Naive B cell (primary cell): ENCODE results near the gene FAAH. TPM values are rescaled to one million over a fixed set of nuclear protein-coding genes. Genes with fewer than 3 reads are reported as not detected.
A peak's percentile ranks its signal among the peaks of the same experiment; 100 is the strongest.

Experiments used
- ATAC-seq, 2 donors: fragments of 150-1000 bp; cut with Tn5 transposase; 2 replicates each; pipeline ENCODE4 v1.10.0; 2021; ENCODE audit warnings: low read depth in 2 of 2, mild to moderate bottlenecking in 2 of 2, moderate library complexity in 2 of 2
- DNase-seq: peaks from one replicate; pipeline ENCODE4 v3.0.0; 2022
- H3K27ac Mint-ChIP-seq, 6 donors: one replicate each; pipeline ENCODE4 v1.8.0; 2020 to 2022; ENCODE audit warnings: mild to moderate bottlenecking in 6 of 6, mixed read lengths in 6 of 6, moderate library complexity in 5 of 6, inconsistent platforms in 2 of 6
- H3K27me3 Mint-ChIP-seq, 3 donors: one replicate each; pipeline ENCODE4 v1.8.0; 2021 to 2022; ENCODE audit warnings: mixed read lengths in 3 of 3, mild to moderate bottlenecking in 1 of 3
- H3K36me3 Mint-ChIP-seq, 2 donors: one replicate each; pipeline ENCODE4 v1.8.0; 2020 to 2022; ENCODE audit warnings: mixed read lengths in 2 of 2, inconsistent platforms in 1 of 2, mild to moderate bottlenecking in 1 of 2
- H3K4me1 Mint-ChIP-seq, 3 donors: one replicate each; pipeline ENCODE4 v1.8.0; 2020 to 2022; ENCODE audit warnings: mixed read lengths in 3 of 3, inconsistent platforms in 1 of 3, mild to moderate bottlenecking in 1 of 3, moderate library complexity in 1 of 3
- H3K4me3 Mint-ChIP-seq, 8 donors: one replicate each; pipeline ENCODE4 v1.8.0; 2020 to 2022; ENCODE audit warnings: mild to moderate bottlenecking in 8 of 8, mixed read lengths in 8 of 8, moderate library complexity in 8 of 8, inconsistent platforms in 2 of 8
- H3K9me3 Mint-ChIP-seq, 7 donors: one replicate each; pipeline ENCODE4 v1.8.0; 2020 to 2022; ENCODE audit warnings: mixed read lengths in 7 of 7, mild to moderate bottlenecking in 5 of 7, inconsistent platforms in 2 of 7, moderate library complexity in 1 of 7
- polyA plus RNA-seq, 6 donors: library from polyadenylated mRNA; unstranded; fragments of 300-500 nt; fragmentation: Illumina TruSeq; gene quantifications; one replicate each; pipeline ENCODE4 v1.2.3, GENCODE V29; 2021; ENCODE audit warnings: low read depth in 6 of 6

Gene FAAH
- polyA plus RNA-seq, 6 donors from 2014 or later: 0.34 to 1.4 (median 0.61) TPM; not detected in 3

DNA sequence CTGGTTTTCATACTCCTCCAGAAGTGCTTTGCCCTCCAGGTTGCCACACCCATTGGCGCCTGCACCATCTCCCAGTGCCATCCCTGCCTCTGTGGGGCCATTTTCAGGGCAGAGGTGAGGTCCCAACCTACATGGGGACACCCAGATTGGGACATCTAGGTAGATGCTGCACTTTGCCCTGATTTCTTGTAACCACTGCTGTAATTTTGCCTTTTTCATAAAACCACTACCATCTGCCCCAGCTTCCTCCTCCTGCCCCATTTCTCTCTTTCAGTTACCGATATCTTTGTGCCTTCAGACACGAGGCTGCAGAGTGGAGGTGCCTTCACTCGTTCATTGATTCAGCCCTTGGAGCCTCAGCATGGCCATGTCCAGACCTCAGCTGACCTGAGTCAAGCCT lies 21.4 kb downstream of the FAAH start:
- peak overlapping the region in 1 of 6 donors; percentile 44 for H3K27ac Mint-ChIP-seq
- H3K4me1 Mint-ChIP-seq: no peaks in the 10 kb centered on the region
- H3K36me3 Mint-ChIP-seq: no peaks in the 10 kb centered on the region
- ATAC-seq: no peak
- H3K4me3 Mint-ChIP-seq: no peak overlapping the region
- no peak for DNase-seq
- H3K9me3 Mint-ChIP-seq: no peaks in the 10 kb centered on the region
- H3K27me3 Mint-ChIP-seq: no peaks in the 10 kb centered on the region

DNA sequence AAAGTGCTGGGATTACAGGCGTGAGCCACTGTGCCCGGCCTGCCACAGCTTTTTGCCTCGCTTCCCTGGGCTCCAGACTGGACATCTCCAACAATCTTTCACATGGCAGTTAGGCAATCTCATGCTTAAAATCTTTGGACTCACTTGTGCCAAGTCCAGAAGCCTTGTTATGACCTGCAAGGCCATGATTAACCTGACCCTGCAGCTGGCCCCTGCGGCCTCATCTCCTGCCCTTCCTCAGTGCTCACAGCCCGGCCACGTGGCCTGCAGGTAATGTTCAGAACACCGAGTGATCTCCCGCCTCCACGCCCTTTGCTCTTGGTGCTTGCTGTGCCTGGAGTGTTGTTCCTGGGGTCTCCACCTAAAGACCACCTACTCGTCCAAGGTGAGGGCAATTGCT lies 24.9 kb downstream of the FAAH start:
- Mint-ChIP-seq H3K4me3 (no peak overlapping the region), H3K9me3 (no peaks in the 10 kb centered on the region), H3K27ac (no peak overlapping the region), H3K27me3 (peaks cover 5 to 22% (median 15%) of the 10 kb centered on the region in 3 donors), H3K36me3 (peaks cover 0 to 4% of the 10 kb centered on the region in 2 donors), H3K4me1 (no peaks in the 10 kb centered on the region)
- ATAC-seq: no peak
- no peak for DNase-seq

DNA sequence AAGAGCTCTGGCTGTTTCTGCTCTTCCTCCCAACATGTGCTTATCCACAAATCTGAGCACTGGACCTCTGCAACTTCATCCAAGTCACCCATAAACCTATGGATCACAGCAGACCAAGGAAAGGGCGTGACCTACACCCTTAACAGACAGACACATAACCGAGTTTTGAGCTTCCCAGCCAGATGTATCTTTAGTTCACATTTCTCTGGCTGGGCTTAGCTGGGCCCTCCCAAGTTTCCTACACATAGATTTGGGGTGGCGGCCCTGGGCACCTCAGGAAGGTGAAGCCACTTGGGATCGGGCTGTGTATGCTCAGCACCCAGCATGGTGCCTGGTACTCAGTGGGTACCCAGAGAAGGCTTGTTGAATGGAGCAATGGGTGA lies 26.4 kb downstream of the FAAH start:
- Mint-ChIP-seq H3K9me3 (no peaks in the 10 kb centered on the region), H3K27ac (no peak overlapping the region), H3K4me1 (no peaks in the 10 kb centered on the region), H3K27me3 (peaks cover 5 to 31% (median 29%) of the 10 kb centered on the region in 3 donors), H3K36me3 (peaks cover 0 to 4% of the 10 kb centered on the region in 2 donors), H3K4me3 (no peak overlapping the region)
- ATAC-seq: no peak
- DNase-seq: no peak

DNA sequence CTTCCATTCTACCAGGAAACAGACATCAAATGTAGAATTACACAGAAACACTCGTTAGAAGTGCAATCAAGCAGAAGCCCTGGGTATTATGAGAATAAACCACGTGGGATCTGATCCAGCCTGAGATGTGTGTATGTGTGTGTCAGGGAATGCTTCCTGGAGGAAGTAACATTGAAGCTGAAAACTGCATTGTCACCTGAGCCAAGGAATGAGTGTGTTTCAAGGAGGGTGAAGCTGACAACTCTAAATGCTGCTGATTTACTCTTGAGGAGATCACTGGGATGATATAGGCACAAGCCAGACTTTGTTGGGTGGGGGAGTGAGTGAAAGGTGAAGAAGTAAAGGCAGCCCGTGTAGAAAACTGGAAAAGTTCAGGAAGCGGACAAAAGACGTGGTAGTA lies 27.6 kb downstream of the FAAH start:
- Mint-ChIP-seq H3K27me3 (peaks cover 5 to 34% (median 31%) of the 10 kb centered on the region in 3 donors), H3K36me3 (peaks cover 0 to 4% of the 10 kb centered on the region in 2 donors), H3K4me3 (peak overlapping the region in 1 of 8 donors; percentile 5), H3K9me3 (no peaks in the 10 kb centered on the region), H3K27ac (peak overlapping the region in 1 of 6 donors; percentile 7), H3K4me1 (no peaks in the 10 kb centered on the region)
- ATAC-seq (no peak), DNase-seq (no peak)

DNA sequence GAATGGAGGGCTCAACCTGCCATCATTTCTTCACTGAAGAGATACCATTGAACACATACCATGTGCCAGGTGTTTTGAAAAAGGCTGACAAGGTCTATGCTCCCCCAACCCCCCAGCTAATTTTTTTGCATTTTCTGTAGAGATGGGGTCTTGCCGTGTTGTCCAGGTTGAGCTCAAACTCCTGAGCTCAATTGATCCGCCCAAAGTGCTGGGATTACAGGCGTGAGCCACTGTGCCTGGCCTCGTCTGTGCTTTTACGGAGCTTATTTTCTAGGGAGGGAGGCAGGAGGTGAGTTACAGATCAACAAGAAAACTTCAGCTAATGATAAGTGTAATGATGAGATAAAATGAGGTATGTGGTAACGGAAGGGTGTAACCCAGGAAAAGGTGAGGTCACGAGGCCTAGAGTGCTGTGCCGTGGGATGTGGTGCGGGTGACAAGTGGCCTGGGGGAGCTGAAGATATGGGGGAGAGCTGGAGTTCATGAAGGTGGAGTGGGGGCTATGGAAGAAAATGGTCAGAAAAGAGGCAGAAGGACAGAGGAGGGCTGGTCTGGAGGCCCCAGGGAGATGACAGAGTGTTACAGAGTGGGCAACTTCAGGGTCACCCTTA lies 28.2 kb downstream of the FAAH start:
- H3K4me3 Mint-ChIP-seq: no peak overlapping the region
- peak overlapping the region in 1 of 6 donors; percentile 31 for H3K27ac Mint-ChIP-seq
- peaks cover 5 to 34% (median 31%) of the 10 kb centered on the region in 3 donors for H3K27me3 Mint-ChIP-seq
- no peaks in the 10 kb centered on the region for H3K9me3 Mint-ChIP-seq
- ATAC-seq (no peak), DNase-seq (no peak)
- H3K4me1 Mint-ChIP-seq: no peaks in the 10 kb centered on the region
- peaks cover 0 to 4% of the 10 kb centered on the region in 2 donors for H3K36me3 Mint-ChIP-seq

DNA sequence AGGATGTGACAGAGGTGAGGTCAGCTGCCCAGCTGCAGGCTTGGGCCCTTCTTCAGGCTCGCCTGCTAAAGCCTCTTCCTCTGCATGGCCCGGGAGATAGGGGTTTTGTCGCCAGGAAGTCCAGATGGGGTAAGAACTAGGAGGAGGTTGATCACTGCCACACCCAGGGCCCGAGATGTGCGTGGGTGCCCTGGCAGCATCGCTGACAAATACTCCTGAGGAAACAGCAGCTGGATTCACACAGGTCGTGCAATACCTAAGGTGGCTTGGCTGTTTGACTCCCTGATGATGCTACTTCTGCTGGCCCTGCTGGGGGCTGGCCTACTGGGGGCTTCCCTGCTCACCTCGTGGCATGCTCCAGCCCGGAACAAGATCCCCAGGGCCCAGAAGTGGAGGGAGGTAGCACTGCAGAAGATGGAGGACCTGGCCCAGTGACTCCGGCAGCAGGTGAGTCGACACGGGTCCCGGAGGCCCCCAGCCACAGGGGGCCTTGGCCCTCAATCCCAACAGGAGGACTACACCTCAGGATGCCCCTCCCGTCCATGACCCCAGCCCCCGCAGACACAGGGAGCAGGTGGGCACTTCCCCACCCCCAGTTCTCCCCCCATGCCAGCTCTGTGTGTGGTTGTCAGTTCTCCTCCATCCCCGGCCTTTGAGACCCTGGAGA lies 29.6 kb downstream of the FAAH start:
- DNase-seq (no peak), ATAC-seq (no peak)
- H3K9me3 Mint-ChIP-seq: no peaks in the 10 kb centered on the region
- no peak overlapping the region for H3K4me3 Mint-ChIP-seq
- no peaks in the 10 kb centered on the region for H3K4me1 Mint-ChIP-seq
- peaks cover 0 to 4% of the 10 kb centered on the region in 2 donors for H3K36me3 Mint-ChIP-seq
- peaks cover 10 to 39% (median 31%) of the 10 kb centered on the region in 3 donors for H3K27me3 Mint-ChIP-seq
- H3K27ac Mint-ChIP-seq: no peak overlapping the region

DNA sequence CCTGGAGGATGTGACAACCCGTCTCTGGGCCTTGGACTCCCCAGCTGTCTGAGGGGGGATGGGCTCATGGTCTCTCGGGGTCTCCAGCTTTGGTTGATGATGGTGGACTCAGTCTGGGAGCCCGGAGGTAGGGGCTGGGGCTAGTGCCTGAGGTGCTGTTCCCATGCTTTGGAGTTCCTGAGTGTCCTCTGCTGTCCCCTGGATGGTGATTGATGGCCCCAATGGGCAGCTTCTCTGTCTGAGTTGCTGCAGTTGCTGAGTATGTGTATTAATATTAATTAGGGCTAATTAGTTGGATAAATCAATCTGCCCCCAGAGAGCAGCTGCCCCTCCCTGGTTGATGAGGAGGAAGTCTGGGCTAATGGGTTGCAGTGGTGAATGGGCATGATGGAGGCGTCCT lies 30.6 kb downstream of the FAAH start:
- peak overlapping the region in 1 of 6 donors; percentile 14 for H3K27ac Mint-ChIP-seq
- ATAC-seq: no peak
- H3K27me3 Mint-ChIP-seq: peaks cover 10 to 39% (median 31%) of the 10 kb centered on the region in 3 donors
- H3K36me3 Mint-ChIP-seq: peaks cover 0 to 4% of the 10 kb centered on the region in 2 donors
- no peak for DNase-seq
- H3K4me3 Mint-ChIP-seq: no peak overlapping the region
- no peaks in the 10 kb centered on the region for H3K9me3 Mint-ChIP-seq
- no peaks in the 10 kb centered on the region for H3K4me1 Mint-ChIP-seq

DNA sequence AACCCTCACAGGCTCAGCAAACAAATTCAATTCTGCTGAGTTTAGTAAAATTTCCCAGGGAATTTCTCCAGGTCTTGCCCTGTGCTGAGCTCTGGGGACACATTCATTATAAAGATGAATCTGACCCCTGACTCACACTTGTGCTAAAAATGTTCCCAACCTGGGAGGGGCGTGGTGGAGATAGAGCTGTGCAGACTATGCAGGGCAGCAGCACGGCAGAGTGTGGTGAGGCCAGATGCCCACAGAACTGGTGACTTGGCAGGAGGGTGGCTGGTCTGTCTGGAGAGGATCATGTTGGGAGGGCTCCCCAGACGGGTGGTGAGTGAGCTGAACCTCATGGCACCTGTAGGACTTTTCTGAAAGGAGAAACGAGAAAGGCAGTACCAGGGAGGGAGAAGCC lies 31.6 kb downstream of the FAAH start:
- Mint-ChIP-seq H3K36me3 (peaks cover 0 to 4% of the 10 kb centered on the region in 2 donors), H3K27ac (no peak overlapping the region), H3K4me1 (no peaks in the 10 kb centered on the region), H3K9me3 (no peaks in the 10 kb centered on the region), H3K4me3 (no peak overlapping the region), H3K27me3 (peaks cover 13 to 39% (median 36%) of the 10 kb centered on the region in 3 donors)
- ATAC-seq: no peak
- no peak for DNase-seq

DNA sequence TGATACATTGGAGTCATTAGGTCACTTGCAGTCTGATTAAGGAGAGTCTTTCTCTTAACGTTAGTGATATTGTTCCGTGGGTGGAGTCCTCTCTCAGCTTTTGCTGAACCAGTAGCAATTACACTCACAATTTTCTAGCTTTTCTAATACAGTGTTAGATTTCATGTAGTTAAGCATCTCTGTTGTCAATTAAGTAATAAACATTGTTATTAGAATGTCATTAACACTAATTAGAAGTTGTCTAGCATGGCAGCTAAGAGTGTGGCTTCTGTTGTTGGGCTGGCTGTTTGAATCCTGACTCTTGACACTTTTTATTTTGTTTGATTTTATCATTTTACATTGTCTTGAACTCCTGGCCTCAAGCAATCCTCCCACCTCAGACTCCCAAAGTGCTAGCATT lies 33.4 kb downstream of the FAAH start:
- Mint-ChIP-seq H3K4me1 (no peaks in the 10 kb centered on the region), H3K9me3 (no peaks in the 10 kb centered on the region), H3K27ac (no peak overlapping the region), H3K4me3 (no peak overlapping the region), H3K36me3 (no peaks in the 10 kb centered on the region), H3K27me3 (peaks cover 10 to 31% (median 28%) of the 10 kb centered on the region in 3 donors)
- DNase-seq (no peak), ATAC-seq (no peak)

DNA sequence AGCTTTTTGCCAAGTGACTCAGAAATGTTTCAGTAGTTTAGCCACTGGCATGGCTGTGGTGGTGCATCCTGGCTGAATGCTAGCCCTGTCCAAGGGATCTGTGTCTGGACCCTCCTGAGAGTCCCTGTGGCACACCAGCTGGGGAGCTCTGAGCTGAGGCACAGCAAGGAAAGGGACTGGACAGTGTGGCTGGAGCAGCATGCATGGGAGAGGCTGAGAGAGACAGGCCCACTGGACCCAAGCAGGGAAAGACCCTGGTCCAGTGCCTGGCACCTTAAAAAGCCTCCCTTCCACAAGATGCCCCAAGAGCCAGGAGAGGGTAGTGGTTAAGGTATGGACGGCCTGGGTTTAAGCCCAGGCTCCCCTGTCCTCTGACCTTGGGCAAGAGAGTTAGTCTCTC lies 35.3 kb downstream of the FAAH start:
- peak overlapping the region in 1 of 8 donors; percentile 18 for H3K4me3 Mint-ChIP-seq
- DNase-seq (no peak), ATAC-seq (no peak)
- H3K27me3 Mint-ChIP-seq: peaks cover 10 to 23% (median 17%) of the 10 kb centered on the region in 3 donors
- H3K4me1 Mint-ChIP-seq: no peaks in the 10 kb centered on the region
- no peaks in the 10 kb centered on the region for H3K9me3 Mint-ChIP-seq
- no peak overlapping the region for H3K27ac Mint-ChIP-seq
- no peaks in the 10 kb centered on the region for H3K36me3 Mint-ChIP-seq

DNA sequence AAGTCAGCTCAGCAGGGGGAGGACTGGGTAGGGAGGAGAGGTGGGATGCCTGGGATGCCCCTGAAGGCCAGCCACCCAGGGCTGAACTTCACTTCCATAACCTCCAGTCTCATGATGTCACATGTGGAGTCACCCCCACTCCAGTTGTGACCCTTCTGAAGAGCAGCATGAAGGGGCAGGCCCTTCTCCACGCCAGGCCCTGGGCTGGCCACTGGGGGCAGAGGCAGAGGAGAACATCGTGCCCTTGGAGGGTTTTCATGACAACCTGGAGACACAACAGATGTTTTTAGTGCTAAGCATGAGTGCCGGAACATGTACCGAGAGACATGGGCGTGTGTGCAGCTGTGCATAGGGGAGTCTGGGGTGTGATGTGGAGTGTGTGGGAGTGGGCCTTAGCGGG lies 37.6 kb downstream of the FAAH start:
- no peak overlapping the region for H3K27ac Mint-ChIP-seq
- DNase-seq (no peak), ATAC-seq (no peak)
- H3K4me3 Mint-ChIP-seq: no peak overlapping the region
- no peaks in the 10 kb centered on the region for H3K4me1 Mint-ChIP-seq
- H3K36me3 Mint-ChIP-seq: no peaks in the 10 kb centered on the region
- no peaks in the 10 kb centered on the region for H3K9me3 Mint-ChIP-seq
- H3K27me3 Mint-ChIP-seq: peaks cover 10 to 19% (median 12%) of the 10 kb centered on the region in 3 donors

DNA sequence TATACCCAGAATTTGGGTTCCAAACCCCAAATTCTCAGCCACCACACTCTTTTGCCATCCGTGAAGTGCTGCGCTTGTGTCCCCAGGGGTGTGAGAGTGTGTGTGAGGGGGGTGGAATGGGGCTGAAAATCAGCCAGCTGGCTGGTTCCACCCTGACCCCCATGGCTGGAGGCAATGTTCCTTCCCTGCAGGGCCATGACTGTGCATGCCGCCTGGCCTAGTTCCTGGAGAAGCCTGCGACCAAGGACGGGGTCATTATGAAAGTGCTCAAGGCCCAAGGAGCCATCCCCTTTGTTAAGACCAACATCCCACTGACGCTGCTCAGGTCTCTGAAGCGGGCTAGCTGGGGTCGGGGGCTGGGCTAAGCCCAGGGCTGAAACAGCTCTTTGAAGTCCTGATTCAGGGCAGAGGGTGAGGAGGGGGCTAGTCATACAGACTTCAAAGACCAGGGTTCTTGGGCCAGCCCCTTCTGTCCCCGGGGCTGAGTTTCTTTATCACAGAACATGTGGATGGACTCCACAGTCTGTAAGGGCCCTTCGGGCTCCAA lies 38.7 kb downstream of the FAAH start:
- Mint-ChIP-seq H3K4me1 (peaks cover 0 to 2% (median 0%) of the 10 kb centered on the region in 3 donors), H3K27ac (no peak overlapping the region), H3K27me3 (peaks cover 9 to 25% (median 23%) of the 10 kb centered on the region in 3 donors), H3K36me3 (no peaks in the 10 kb centered on the region), H3K9me3 (no peaks in the 10 kb centered on the region), H3K4me3 (no peak overlapping the region)
- DNase-seq: no peak
- ATAC-seq: no peak

DNA sequence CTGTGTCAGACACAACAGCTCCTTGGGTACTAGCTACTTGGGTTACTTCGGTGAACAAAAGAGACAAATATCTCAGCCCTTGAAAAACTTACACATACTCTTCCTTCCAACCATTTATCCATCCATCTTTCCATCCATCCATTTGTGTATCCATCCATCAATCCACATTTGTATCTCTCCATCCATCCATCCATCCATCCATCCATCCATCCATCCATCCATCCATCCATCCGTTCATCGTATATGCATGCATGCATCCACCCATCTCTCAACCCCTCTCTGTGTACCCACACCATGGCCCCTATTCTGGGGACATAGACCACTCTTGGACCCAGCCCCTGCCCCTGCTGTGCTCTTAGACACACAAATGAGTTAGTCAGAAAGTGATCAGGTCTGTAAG lies 40.2 kb downstream of the FAAH start:
- DNase-seq (no peak), ATAC-seq (no peak)
- Mint-ChIP-seq H3K27ac (no peak overlapping the region), H3K27me3 (peaks cover 5 to 30% (median 26%) of the 10 kb centered on the region in 3 donors), H3K9me3 (no peaks in the 10 kb centered on the region), H3K4me1 (peaks cover 0 to 4% (median 0%) of the 10 kb centered on the region in 3 donors), H3K36me3 (no peaks in the 10 kb centered on the region), H3K4me3 (no peak overlapping the region)

DNA sequence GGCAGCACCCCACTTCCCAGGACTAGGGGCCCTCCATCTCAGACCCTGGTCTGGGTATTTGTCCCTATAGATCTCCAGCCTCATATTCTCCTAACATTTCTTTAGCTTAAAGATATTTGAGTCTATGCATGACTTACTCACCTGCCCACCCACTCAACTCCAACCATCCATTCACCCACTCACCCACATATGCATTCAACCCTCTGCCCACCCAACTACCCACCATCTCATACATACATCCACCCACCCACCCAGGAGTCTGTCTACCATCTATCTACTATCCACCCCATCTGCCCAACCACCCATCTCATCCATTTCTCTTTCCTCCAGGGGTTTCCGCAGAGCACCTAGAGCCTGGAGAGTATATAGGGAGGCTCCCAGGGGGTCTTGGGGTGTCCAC lies 42.7 kb downstream of the FAAH start:
- no peaks in the 10 kb centered on the region for H3K36me3 Mint-ChIP-seq
- DNase-seq (no peak), ATAC-seq (no peak)
- H3K9me3 Mint-ChIP-seq: no peaks in the 10 kb centered on the region
- peaks cover 0 to 4% (median 0%) of the 10 kb centered on the region in 3 donors for H3K4me1 Mint-ChIP-seq
- peaks cover 0 to 26% (median 22%) of the 10 kb centered on the region in 3 donors for H3K27me3 Mint-ChIP-seq
- H3K27ac Mint-ChIP-seq: no peak overlapping the region
- no peak overlapping the region for H3K4me3 Mint-ChIP-seq
